HFF-Myc (cell line): ENCODE results near the gene ASNSD1.

Source experiments
- DNase-seq: peaks from one replicate; pipeline ENCODE4 v3.0.0-alpha.2; 2011; ENCODE audit warnings: low read depth; ENCODE audit errors: extremely low read depth
- H3K4me3 ChIP-seq: replicated peaks from 2 replicates; pipeline ENCODE4 v1.5.1; 2011; ENCODE audit warnings: low read depth, mild to moderate bottlenecking, control low read depth, low read length
- TF ChIP-seq, protein P1 (sequence below): IDR thresholded peaks from 2 replicates; pipeline ENCODE4 v1.5.1; 2012; ENCODE audit warnings: mild to moderate bottlenecking, low read depth, low read length, control low read depth; ENCODE audit errors: missing control alignments

Gene ASNSD1

DNA sequence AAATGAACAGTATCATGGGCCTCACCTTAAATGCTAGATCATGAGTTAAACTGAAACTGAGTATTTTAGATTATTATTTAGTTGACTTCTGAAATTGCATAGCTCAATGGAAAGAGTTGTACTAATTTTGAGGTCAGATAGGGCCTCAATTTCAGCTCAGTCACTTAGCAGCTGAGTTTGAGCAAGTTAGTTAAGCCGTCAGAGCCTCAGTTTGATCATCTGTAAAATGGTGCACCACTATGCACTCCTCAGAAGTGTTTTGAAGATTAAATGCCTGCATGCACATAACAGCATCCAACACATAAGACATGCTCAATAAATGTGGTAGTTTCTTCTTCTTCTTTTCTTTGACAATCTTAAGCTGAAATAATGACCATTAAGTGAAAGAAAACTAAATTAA, 38.2 kb upstream of the ASNSD1 start:
- H3K4me3 ChIP-seq: no peak overlapping the region
- TF ChIP-seq, protein P1, sequence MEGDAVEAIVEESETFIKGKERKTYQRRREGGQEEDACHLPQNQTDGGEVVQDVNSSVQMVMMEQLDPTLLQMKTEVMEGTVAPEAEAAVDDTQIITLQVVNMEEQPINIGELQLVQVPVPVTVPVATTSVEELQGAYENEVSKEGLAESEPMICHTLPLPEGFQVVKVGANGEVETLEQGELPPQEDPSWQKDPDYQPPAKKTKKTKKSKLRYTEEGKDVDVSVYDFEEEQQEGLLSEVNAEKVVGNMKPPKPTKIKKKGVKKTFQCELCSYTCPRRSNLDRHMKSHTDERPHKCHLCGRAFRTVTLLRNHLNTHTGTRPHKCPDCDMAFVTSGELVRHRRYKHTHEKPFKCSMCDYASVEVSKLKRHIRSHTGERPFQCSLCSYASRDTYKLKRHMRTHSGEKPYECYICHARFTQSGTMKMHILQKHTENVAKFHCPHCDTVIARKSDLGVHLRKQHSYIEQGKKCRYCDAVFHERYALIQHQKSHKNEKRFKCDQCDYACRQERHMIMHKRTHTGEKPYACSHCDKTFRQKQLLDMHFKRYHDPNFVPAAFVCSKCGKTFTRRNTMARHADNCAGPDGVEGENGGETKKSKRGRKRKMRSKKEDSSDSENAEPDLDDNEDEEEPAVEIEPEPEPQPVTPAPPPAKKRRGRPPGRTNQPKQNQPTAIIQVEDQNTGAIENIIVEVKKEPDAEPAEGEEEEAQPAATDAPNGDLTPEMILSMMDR: no peak
- no peak for DNase-seq

DNA sequence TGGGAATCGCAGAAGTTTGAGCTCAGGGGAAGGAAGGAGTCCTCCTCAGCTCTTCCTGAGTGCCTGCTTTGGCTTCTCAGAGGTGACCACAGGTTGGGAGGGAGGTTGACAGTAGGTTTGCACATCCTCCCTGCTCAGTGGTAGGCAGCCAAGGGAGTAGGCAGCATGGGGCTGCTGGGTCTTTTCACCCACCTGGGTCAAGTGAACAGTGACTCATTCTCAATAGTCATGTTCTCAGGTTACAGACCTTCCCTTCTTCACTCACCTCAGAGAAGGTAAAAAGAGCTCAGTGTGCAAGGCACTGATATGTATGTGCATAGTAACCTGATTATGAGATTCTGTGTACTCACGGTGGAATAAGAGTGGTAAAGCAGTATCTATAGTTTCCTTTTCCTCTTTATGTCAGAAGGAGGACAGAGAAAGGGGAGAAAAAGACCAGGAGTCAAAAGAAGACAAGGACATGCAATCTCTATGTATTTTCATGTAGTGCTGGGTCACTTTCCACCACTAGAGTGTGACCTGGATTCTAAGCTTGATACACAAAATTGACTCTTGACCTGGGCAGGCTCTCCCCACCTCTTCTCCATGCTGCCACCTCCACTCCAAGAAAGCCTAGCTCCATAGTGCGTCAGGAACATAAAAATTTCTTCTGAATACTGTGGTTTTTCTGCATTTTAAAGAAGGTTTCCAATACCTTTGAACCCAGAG, 36.5 kb upstream of the ASNSD1 start:
- H3K4me3 ChIP-seq: no peak overlapping the region
- TF ChIP-seq, protein P1: no peak
- DNase-seq: no peak

DNA sequence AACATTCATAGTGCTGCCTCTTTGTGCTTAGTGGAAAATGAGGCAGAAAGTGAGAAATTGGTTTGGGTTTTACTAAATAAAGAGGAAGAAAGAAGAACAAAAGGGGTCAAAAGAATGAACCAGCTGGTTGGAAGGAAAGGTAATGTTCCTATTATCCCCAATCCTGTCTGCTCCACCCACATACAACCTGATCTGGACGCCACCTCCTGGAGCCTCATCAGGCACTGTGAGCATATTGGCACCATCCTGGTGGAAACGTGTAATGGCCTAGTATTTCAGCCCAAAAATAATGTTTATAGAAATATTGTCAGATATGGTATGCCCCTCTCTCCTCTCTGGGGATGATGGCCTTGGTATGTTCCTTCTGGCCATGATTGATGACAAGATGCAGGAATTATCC, 35.6 kb upstream of the ASNSD1 start:
- TF ChIP-seq, protein P1: no peak
- H3K4me3 ChIP-seq: no peak overlapping the region

DNA sequence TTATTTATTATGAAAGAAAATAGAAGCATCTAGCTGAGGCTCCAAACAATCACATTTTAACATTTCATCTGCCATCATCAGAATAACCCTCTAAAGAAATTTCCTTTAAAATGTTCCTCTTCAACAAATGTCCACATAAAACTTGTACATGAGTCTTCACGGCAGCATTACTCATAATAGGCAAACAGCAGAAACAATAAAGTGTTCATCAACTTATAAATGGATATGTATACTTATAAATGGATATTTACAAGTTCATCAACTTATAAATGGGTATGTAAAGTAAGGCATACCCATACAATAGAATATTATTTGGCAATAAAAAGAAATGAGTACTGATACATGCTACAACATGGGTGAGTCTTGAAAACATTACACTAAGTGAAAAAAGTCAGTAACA, 33.5 kb upstream of the ASNSD1 start:
- DNase-seq: no peak
- TF ChIP-seq, protein P1: no peak
- no peak overlapping the region for H3K4me3 ChIP-seq

More for the DNA sequence above, 35.6 kb upstream of the ASNSD1 start:
- no peak for DNase-seq

DNA sequence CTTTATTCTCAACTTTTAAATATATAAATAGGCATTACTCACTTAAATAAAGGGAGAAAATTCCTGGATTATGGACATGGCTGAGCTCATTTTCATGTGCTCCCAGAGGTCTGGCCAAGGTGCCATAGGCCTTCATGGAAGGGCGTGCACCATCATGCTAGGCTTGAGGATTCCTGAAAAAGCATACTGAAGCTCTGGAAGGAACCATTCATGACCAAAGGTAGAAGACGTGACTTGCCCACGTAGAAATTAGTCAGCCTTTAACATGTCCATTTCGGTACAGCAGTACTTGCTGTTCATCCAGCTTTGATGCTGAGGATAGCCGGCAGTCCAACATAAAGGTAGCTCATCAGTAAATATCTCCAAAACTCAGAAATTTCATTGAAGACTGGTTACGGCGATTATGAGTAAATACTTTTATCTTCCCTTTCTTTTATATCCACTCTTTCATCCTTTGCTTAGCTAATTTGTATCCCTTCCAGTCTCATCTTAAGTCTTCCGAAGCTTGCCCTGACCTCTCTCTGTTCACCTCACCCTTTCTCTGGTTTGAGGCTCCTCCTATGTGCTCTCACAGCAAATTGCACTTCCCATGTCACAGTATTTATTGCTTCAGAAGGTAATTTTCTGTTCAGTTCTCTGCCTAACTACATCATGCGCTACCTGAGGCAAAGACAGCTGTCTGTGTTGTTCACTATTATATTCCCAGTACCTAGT, 32.3 kb upstream of the ASNSD1 start:
- DNase-seq: no peak
- no peak overlapping the region for H3K4me3 ChIP-seq
- TF ChIP-seq, protein P1: no peak

DNA sequence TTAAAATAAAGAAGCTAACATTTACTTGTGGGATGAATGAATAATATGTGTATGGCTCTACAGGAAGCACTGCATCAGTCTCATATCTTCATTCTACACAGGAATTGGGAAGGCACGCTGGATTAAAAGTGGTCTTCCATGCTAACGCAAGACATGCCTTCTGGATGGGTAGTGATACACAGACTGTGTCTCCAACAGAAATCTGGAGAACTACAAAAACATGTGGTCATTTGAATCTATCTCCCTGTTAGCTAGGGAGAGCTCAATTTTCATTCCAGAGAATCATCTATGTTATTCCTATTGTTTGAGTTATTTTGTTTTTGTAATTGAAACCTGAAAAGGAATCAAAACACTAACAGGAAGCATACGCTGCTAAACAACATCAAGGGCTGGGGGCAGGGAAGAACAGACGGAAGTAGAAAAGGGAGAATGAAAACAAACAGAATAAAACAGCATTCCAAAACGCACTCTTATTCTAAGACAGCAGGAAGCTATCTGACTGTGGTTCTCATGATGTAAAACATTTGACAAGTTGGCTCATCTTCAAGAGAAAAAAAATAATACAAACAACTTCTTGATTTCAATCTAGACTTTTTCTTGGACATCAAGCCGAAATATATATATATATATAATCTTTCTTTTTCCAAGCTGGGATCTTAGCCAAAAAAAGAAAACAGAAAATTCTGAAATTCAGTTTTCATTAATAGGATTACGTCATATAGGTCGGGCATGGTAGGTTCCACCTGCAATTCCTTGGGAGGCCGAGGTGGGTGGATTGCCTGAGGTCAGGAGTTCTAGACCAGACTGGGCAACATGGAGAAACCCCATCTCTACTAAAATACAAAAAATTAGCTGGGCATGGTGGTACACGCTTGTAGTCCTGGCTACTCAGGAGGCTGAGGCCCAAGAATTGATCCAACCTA, 31.5 kb upstream of the ASNSD1 start:
- no peak for DNase-seq
- TF ChIP-seq, protein P1: no peak
- H3K4me3 ChIP-seq: no peak overlapping the region
